Thoracic aorta (tissue), 2 donors: Measurements from ENCODE around the gene HSPB9. TPM values are rescaled to one million over a fixed set of nuclear protein-coding genes. Genes with fewer than 3 reads are reported as not detected.

Source experiments
- ATAC-seq: fragments of 150-250 bp; one replicate; pipeline ENCODE4 v1.8.0; 2017; ENCODE audit warnings: low read depth; ENCODE audit not compliant: insufficient number of reproducible peaks, low FRiP score
- DNase-seq: peaks from one replicate; pipeline ENCODE4 v3.0.0-alpha.2; 2020; ENCODE audit warnings: low spot score
- H3K27ac ChIP-seq, 2 donors: fragments of 200-600 bp; sonication (generic); 1 replicate in 1 of 2; 2 replicates in 1 of 2; pipeline ENCODE4 v1.5.1; 2016; ENCODE audit warnings: mild to moderate bottlenecking in 2 of 2, moderate library complexity in 2 of 2
- H3K27me3 ChIP-seq: fragments of 200-600 bp; sonication (generic); replicated peaks from 2 replicates; pipeline ENCODE4 v1.6.0; 2016; ENCODE audit warnings: mild to moderate bottlenecking; ENCODE audit not compliant: insufficient read depth
- H3K36me3 ChIP-seq: fragments of 200-600 bp; sonication (generic); one replicate; pipeline ENCODE4 v1.5.1; 2016
- H3K4me1 ChIP-seq, 2 donors: fragments of 200-600 bp; sonication (generic); 1 replicate in 1 of 2; 2 replicates in 1 of 2; pipeline versions ENCODE4 v1.5.1 to v1.6.0; 2016; ENCODE audit warnings: low read depth in 2 of 2, mild to moderate bottlenecking in 1 of 2; ENCODE audit not compliant: control insufficient read depth in 1 of 2
- H3K4me3 ChIP-seq: fragments of 200-600 bp; sonication (generic); 2 replicates; pipeline ENCODE4 v1.5.1; 2016; ENCODE audit warnings: mild to moderate bottlenecking
- H3K9me3 ChIP-seq: fragments of 200-600 bp; sonication (generic); 2 replicates; pipeline ENCODE4 v1.5.1; 2016
- total RNA-seq, 2 donors: library from RNA; depleted of rRNA; stranded (reverse); fragments of >200 nt; gene quantifications; one replicate each; pipeline versions ENCODE4 v1.1.0 to v1.2.3, GENCODE V29; 2016
- TF ChIP-seq, protein P1 (sequence below): fragments of 200-600 bp; sonication (generic); IDR thresholded peaks from one replicate; pipeline ENCODE4 v1.5.1; 2019; ENCODE audit warnings: antibody characterized with exemption

The HSPB9 gene
- total RNA-seq, 2 donors from 2014 or later = not detected

- Histone ChIP-seq H3K4me3 (no peak overlapping the region), H3K27me3 (peaks cover 7% of the 10 kb centered on the region)
- no peak for ATAC-seq
These were observed 28.1 kb upstream of the HSPB9 start for GRCh38 chr17:42094375-42095069.

DNA sequence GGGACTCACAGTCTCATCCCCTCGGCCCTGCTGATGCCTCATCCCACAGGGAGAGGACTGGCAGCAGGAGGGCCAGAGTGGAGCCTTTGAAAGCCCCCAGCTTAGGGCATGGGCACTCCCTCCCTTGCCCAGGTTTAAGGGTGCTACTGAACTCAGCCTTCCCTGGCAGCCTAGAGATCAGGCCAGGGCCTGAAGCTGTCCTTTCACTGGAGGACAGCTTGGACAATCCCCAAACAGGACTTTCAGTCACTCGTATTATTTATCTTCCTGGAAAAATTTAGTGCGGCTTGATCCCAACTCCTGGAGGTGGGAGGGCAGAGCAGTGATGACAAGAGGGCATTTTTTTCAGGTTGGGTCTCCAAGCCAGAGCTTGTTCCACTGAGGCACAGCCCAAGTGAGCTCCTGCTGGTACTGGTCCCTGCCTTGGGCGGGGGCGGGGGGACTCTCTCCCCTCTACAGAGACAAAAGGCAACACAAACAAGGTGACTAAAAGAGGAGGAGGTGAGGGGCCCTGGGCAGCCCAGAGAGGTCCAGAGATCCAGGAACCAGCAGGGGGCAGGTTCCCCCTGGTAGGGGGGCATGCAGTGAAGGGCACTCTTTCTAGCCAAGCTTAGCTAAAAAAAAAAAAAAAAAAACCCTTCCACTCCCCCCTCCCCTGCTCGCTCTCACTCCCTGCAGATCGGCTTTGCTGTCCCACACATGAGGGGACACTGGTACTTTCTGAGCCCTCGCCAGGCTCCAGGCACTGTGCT, 26.1 kb upstream of the HSPB9 start:
- peaks cover 7% of the 10 kb centered on the region for H3K27me3 ChIP-seq
- H3K9me3 ChIP-seq = no peaks in the 10 kb centered on the region
- TF ChIP-seq, protein P1, sequence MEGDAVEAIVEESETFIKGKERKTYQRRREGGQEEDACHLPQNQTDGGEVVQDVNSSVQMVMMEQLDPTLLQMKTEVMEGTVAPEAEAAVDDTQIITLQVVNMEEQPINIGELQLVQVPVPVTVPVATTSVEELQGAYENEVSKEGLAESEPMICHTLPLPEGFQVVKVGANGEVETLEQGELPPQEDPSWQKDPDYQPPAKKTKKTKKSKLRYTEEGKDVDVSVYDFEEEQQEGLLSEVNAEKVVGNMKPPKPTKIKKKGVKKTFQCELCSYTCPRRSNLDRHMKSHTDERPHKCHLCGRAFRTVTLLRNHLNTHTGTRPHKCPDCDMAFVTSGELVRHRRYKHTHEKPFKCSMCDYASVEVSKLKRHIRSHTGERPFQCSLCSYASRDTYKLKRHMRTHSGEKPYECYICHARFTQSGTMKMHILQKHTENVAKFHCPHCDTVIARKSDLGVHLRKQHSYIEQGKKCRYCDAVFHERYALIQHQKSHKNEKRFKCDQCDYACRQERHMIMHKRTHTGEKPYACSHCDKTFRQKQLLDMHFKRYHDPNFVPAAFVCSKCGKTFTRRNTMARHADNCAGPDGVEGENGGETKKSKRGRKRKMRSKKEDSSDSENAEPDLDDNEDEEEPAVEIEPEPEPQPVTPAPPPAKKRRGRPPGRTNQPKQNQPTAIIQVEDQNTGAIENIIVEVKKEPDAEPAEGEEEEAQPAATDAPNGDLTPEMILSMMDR = no peak
- H3K4me3 ChIP-seq = no peak overlapping the region
- peaks cover 3 to 4% of the 10 kb centered on the region in 2 donors for H3K4me1 ChIP-seq
- no peak for DNase-seq
- ATAC-seq = no peak
- no peak overlapping the region for H3K27ac ChIP-seq
- no peaks in the 10 kb centered on the region for H3K36me3 ChIP-seq

More at GRCh38 chr17:42094375-42095069, 28.1 kb upstream of the HSPB9 start:
- Histone ChIP-seq H3K4me1 (peaks cover 3 to 4% of the 10 kb centered on the region in 2 donors), H3K27ac (no peak overlapping the region), H3K9me3 (no peaks in the 10 kb centered on the region), H3K36me3 (no peaks in the 10 kb centered on the region)
- TF ChIP-seq, protein P1 = no peak
- DNase-seq = no peak

DNA sequence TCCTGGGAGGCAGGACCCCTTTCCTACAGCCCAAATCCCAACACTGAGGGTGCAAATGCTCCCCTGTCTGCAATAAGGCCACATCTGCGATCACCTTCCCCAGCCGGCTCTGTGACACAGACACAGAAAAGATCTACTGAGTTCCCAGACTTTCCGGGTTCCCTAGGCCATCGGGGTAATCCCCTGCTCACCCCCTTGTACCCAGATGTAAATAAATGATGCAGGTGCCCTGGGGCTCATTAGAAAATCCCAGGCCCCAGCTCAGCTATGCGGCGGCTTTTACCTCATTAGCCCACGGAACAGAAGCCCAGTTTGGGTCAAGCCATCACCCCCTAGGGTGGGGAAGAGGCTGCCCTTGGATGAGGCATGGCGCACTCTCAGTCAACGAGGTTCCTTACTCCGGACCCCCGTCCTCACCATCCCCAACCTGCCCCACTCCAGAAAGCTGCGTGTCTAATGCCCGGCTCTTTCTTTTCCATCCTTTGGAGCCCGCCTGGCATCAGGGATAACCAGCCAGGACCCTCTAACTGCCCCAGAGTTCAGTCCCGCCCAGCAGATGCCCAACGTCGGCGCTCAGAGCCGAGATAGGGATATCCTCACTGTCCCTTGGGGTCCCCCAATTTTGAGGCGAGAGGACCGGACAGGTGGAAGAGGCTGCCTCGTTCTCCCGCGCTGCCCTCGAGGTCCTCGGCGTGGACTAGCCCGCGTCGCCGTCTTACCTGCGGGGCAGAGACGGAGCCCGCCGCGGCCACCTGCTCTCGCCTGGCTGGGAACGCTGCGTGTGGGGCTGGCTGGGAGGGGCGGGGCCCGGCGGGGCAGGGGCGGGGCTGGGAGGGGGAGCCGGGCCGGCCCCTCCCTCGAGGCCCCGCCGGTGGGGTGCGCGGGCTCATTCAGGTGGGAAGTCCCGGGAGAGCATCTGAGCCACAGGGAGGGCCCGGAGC, 24.6 kb upstream of the HSPB9 start, which contains the start of gene ZNF385C:
TSS of gene ZNF385C (minus strand) at position 783 of the 941 bp plus-strand sequence. CDS start 35,417 bp downstream, outside the sequence.
- no peak for ATAC-seq
- H3K4me3 ChIP-seq = peak within 1 kb of the TSS; percentile 37
- H3K27me3 ChIP-seq = peaks cover 7% of the 10 kb centered on the region
- H3K4me1 ChIP-seq = peaks cover 3 to 4% of the 10 kb centered on the region in 2 donors
- no peak within 1 kb of the TSS for H3K27ac ChIP-seq
- TF ChIP-seq, protein P1 = no peak
- no peaks in the 10 kb centered on the region for H3K9me3 ChIP-seq
- DNase-seq = no peak
- no peaks in the 10 kb centered on the region for H3K36me3 ChIP-seq

GRCh38 chr17:42098730-42099399, 23.7 kb upstream of the HSPB9 start:
- Histone ChIP-seq H3K27ac (no peak overlapping the region), H3K36me3 (no peaks in the 10 kb centered on the region), H3K4me3 (no peak overlapping the region), H3K9me3 (no peaks in the 10 kb centered on the region), H3K27me3 (peaks cover 7% of the 10 kb centered on the region), H3K4me1 (peaks cover 3 to 4% of the 10 kb centered on the region in 2 donors)
- DNase-seq = no peak
- TF ChIP-seq, protein P1 = no peak
- ATAC-seq = no peak
